IPS DF 4.7 (cell line): ENCODE results near the gene KCNK7.

ENCODE experiments used
- DNase-seq: peaks from one replicate; pipeline ENCODE4 v3.0.0-alpha.2; 2013; ENCODE audit warnings: low spot score; ENCODE audit errors: extremely low read depth

KCNK7 gene

GRCh38 chr11:65627202-65627601, 31.6 kb upstream of the KCNK7 start:
- no peak for DNase-seq

DNA sequence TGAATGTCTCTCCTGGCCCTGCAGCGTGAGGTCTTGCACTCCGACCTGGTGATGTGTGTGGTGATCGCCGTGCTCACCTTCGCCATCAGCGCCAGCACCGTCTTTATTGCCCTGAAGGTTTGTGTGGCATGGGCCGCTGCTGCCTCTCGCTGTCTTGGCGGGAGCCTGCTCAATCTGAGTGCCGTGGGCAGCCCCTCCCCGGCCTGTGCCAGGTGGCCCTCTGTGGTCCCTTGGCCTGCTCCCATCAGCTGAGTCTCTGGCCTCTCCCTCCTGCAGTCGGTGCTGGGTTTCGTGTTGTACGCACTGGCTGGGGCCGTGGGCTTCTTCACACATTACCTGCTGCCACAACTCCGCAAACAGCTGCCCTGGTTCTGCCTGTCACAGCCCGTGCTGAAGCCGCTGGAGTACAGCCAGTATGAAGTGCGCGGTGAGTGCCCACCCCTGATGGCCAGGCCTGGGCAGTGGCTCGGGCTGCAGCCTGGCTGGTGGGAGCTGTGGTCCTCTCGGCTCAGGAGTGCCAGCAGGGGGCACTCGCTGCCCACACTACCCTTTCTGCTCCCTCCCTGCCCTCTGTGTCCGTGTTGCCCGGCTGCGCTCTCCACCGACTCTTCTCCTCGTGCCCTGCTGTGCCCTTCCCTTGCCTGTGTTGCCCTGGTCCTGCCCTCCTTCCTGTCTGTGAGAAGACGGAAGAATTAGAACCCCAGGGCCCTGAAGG, 30.2 kb upstream of the KCNK7 start:
- DNase-seq, result no peak

DNA sequence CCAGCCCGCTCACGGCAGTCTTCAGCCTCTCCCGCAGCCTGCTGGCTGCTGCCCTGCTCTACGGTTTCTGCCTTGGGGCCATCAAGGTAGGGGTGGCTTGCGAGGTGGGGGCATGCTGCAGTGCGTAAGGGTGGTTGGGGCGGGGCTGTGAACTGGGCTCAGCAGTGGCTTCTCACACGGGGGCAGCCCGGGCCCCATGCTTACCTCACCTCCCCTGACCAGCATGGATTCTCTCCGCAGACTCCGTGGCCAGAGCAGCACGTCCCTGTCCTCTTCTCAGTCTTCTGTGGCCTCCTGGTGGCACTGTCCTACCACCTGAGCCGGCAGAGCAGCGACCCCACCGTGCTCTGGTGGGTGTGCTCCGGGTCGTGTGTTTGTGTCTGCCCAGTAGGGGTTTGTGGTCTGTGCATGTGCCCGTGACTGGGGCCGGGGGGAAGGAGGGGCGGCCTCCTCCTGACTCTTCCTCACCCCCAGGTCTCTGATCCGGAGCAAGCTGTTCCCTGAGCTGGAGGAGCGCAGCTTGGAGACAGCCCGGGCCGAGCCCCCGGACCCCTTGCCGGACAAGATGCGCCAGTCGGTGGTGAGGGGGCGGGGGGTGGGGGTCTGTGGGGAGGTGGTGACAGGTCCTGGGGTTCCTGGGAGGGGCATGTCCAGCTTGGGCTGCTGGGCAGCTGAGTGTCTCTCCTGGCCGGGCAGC, 29.5 kb upstream of the KCNK7 start:
- DNase-seq, result no peak

DNA sequence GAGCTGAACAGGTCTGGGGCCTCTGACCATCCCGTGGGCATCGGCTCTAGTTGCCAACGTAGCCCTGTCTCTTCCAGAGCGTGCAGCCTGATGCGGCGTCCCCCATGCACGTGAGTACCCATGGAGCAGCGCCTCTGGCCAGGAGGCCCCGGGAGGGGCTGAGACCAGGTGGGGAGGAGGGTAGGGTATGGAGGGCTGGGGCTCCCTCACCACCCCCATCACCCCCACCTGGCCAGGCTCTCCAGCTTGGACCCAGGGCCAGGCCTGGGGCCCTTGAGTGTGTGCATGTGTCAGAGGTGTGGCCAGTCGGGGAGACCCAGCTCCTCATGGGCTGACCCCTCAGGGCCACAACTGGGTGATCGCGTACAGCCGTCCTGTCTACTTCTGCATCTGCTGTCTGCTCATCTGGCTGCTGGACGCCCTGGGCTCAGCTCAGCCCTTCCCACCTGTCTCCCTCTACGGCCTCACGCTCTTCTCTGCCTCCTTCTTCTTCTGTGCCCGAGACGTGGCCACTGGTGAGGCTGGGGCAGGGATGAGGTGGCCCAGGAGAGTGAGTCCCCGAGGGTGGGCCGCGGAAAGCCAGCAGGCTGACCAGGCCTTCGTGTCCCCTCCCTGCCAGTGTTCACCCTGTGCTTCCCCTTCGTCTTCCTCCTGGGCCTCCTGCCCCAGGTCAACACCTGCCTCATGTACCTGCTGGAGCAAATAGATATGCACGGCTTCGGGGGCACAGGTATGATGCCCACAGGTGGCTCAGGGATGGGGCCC, 28.4 kb upstream of the KCNK7 start:
- DNase-seq, result no peak

GRCh38 chr11:65623177-65623576, 27.6 kb upstream of the KCNK7 start:
- DNase-seq, result no peak

- no peak for DNase-seq
These were observed 26.4 kb upstream of the KCNK7 start for GRCh38 chr11:65622011-65622410.

DNA sequence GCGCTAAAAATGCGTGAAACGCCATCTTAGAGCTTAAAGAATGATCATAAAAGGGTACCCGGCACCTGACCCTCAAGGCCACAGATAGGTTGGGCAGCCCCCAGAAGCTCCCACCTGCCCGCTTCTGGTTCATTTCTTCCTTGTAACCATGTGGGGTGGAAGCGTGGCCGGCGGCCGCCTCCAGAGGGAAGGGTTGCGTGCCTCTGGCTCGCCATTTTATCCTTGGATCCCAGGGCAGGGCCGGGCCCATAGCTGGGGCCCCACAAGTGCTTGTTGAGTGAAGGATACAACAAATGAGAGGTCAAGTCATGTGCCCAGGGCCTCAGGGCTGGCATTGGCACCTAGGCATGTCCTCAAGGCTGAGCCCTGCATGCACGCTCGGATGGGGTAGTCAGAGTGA, 25.9 kb upstream of the KCNK7 start:
- no peak for DNase-seq

- no peak for DNase-seq
These were observed 25.1 kb upstream of the KCNK7 start for GRCh38 chr11:65620666-65621065.

DNA sequence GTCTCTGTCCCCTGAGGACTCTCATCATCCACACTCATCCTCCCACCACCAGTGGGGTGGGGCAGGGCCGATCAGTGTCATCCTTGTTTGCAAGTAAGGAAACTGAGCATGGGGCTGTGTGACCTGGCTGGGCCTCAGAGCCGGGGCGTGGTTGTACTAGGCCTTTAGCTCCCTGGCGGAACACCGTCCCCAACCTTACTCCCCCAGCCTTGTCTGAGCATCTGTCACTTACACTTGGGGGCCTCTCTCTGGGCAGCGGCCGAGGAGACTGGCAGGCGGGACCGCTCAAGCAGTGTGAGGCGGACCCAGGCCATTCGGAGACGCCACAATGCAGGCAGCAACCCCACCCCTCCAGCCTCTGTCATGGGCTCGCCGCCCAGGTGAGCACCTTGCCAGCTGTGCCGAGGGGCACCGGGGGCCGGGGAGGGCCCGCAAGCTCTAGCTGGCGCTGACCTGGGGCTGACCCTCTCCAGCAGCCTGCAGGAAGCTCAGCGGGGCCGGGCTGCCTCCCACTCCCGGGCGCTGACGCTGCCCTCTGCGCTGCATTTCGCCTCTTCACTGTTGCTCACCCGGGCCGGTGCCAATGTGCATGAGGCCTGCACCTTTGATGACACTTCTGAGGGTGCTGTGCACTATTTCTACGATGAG, 23.8 kb upstream of the KCNK7 start:
- no peak for DNase-seq

GRCh38 chr11:65618763-65619162, 23.2 kb upstream of the KCNK7 start:
- DNase-seq, result no peak

GRCh38 chr11:65617990-65618751, 22.6 kb upstream of the KCNK7 start:
- no peak for DNase-seq

DNA sequence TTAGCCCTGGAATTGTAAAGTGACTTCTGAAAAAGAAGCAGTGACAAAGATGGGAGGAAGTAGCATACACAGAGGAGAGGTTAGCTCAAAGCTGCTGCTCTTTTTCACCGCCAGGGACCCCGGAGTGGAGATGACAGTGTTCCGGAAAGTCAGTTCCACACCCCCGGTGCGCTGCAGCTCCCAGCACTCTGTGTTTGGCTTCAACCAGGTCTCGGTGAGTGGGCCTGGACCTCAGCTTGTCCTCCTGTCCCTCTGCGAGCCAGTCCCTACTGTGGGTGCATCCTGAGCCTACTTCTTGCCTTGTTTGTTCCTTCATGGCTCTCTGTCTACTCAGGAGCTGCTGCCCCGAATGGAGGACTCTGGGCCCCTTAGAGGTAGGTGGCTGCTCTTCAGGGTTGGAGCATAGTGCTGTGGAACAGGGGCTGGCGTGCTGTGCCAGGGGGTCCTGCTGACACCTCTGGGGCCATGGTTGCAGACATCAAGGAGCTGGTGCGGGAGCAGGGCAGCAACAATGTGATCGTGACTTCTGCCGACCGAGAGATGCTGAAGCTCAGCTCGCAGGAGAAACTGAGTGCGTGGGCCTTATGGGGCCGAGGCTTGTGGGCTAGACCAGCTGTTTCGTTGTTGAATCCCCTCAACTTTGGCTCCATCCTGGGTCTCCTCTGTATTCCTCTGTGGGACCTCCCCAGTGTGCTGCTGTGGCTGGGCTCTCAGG, 21.7 kb upstream of the KCNK7 start:
- no peak for DNase-seq

DNA sequence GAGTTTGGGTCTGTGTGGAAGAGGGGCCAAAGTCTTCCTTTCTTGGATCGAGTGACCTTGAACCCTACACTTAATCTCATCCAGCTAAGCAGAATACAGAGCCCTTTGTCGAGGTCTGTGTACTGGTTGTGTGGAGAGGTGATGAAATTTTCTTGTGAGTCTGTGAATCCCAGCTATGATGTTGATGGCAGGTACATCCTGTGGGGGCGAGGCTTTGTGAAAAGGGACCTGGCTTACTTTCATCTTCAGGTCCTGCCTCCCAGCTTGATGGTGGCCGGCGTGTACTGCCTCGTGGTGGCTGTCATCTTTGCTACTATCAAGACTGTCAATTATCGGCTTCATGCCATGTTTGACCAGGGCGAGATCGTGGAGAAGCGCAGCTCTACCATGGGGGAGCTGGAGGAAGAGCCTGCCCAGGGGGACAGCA, 21.0 kb upstream of the KCNK7 start:
- no peak for DNase-seq

GRCh38 chr11:65615950-65616574, 20.5 kb upstream of the KCNK7 start:
- no peak for DNase-seq

GRCh38 chr11:65615229-65615949, 19.8 kb upstream of the KCNK7 start, which contains the start of gene PCNX3:
TSS of gene PCNX3 (plus strand) at chr11:65615776. CDS start at chr11:65616312, 536 bp downstream.
- DNase-seq, result peak; percentile 100

- DNase-seq, result no peak
These were observed 17.7 kb upstream of the KCNK7 start for GRCh38 chr11:65613091-65613928.

DNA sequence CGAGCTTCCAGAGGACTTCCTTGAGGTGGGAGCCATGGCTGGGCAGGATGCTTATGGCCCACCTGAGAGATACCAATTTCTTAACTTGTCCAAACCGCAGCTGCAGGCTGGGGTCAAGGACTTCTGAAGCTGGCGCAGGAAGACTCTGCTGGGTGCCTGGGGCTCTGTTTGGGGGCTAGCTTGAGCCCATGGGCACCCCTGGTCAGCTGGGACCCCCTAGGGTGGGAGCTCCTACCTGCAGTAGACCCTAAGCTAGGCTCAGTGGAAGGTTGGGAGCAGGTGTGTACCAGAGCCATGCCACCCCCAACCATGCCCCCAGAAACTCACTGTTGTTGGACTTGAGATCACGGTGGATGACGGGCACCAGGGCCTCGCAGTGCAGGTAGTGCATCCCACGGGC, 17.1 kb upstream of the KCNK7 start:
- no peak for DNase-seq
